ENCODE data around the gene SHISA3.

DNA sequence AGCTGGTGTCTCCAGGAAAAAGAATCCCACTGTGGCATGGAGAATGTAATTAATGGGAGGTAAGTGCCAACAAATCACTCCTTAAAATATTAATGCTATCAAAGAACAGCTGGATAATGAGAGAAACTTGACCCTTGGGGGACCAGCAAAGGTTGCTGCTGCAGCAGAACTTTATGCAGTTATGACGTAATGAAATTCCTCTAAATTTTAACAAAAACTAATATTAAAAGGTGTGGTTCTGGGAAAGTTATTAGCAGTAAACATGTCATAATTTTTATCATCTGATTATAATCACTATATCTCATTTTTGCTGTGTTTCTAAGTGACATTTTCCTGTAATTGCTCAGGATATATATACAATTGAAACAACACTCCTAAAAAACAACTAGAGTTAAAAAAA lies 1.7 kb upstream of the SHISA3 start:
- TF ChIP-seq, protein P1, sequence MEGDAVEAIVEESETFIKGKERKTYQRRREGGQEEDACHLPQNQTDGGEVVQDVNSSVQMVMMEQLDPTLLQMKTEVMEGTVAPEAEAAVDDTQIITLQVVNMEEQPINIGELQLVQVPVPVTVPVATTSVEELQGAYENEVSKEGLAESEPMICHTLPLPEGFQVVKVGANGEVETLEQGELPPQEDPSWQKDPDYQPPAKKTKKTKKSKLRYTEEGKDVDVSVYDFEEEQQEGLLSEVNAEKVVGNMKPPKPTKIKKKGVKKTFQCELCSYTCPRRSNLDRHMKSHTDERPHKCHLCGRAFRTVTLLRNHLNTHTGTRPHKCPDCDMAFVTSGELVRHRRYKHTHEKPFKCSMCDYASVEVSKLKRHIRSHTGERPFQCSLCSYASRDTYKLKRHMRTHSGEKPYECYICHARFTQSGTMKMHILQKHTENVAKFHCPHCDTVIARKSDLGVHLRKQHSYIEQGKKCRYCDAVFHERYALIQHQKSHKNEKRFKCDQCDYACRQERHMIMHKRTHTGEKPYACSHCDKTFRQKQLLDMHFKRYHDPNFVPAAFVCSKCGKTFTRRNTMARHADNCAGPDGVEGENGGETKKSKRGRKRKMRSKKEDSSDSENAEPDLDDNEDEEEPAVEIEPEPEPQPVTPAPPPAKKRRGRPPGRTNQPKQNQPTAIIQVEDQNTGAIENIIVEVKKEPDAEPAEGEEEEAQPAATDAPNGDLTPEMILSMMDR (IDR thresholded peaks at IDR 0.05), result no peak
- TF ChIP-seq POLR2AphosphoS5 (IDR thresholded peaks at IDR 0.05), result no peak
- TF ChIP-seq POLR2A (IDR thresholded peaks at IDR 0.05), result no peak
